HEK293 (cell line): Measurements from ENCODE around the gene NDRG3.

Experiments
- CTCF ChIA-PET: fragments of 350-600 bp; formaldehyde crosslinking; extraction: SDS; loops from one replicate; lab custom pipeline; 2021; ENCODE audit warnings: antibody characterized with exemption; lab: Yijun Ruan, JAX
- POLR2A ChIA-PET: fragments of 300-600 bp; formaldehyde crosslinking; extraction: SDS; loops from one replicate; lab custom pipeline; 2020; ENCODE audit warnings: antibody characterized with exemption, inconsistent platforms; lab: Yijun Ruan, JAX
- H3K27ac ChIP-seq: fragments of 200-500 bp; sonication (Bioruptor generic); 2 replicates; pipeline ENCODE4 v1.5.1; 2014; ENCODE audit warnings: low read depth, low read length, control low read depth, inconsistent platforms; ENCODE audit errors: extremely low read depth
- H3K36me3 ChIP-seq, 2 experiments: fragments of 200-500 bp in 1 of 2; sonication (Bioruptor generic) in 1 of 2; 1 replicate in 1 of 2; 2 replicates in 1 of 2; pipeline ENCODE4 v1.5.1; 2014 to 2017; ENCODE audit warnings: inconsistent platforms in 2 of 2, low read length in 2 of 2; ENCODE audit not compliant: control insufficient read depth in 2 of 2, insufficient read depth in 1 of 2
- H3K4me1 ChIP-seq: fragments of 200-500 bp; sonication (Bioruptor generic); 2 replicates; pipeline ENCODE4 v1.5.1; 2014; ENCODE audit warnings: mild to moderate bottlenecking, low read length, inconsistent platforms; ENCODE audit not compliant: control insufficient read depth, insufficient read depth
- H3K4me3 ChIP-seq: 2 replicates; pipeline ENCODE4 v1.5.1; 2011; ENCODE audit warnings: low read depth, mild to moderate bottlenecking, control low read depth, low read length, moderate library complexity
- H3K9me3 ChIP-seq: fragments of 200-500 bp; sonication (Bioruptor generic); 2 replicates; pipeline ENCODE4 v1.5.1; 2014; ENCODE audit warnings: low read depth, low read length, inconsistent platforms; ENCODE audit not compliant: control insufficient read depth, insufficient read depth
- KLF8 ChIP-seq: fragments of 450-650 bp; formaldehyde crosslinking; IDR thresholded peaks from 2 replicates; pipeline ENCODE4 v1.5.1; 2016; ENCODE audit warnings: missing biosample characterization, missing genetic modification characterization
- PBX3 ChIP-seq: sonication (generic); formaldehyde crosslinking; IDR thresholded peaks from 2 replicates; pipeline ENCODE4 v1.8.1; 2022; ENCODE audit warnings: mild to moderate bottlenecking, moderate library complexity, missing genetic modification reagents
- SCRT1 ChIP-seq: fragments of 450-650 bp; formaldehyde crosslinking; IDR thresholded peaks from 2 replicates; pipeline ENCODE4 v1.5.1; 2016; ENCODE audit warnings: missing biosample characterization, missing genetic modification characterization, borderline replicate concordance
- TCF7L2 ChIP-seq: IDR thresholded peaks from 2 replicates; pipeline ENCODE4 v1.6.1; 2011; ENCODE audit warnings: low read depth, mild to moderate bottlenecking, inconsistent platforms, low read length, moderate library complexity, borderline replicate concordance
- ZBTB6 ChIP-seq: fragments of 450-650 bp; formaldehyde crosslinking; IDR thresholded peaks from 2 replicates; pipeline ENCODE4 v1.5.1; 2017; ENCODE audit warnings: missing biosample characterization, missing genetic modification characterization
- ZFHX2 ChIP-seq: fragments of 450-650 bp; formaldehyde crosslinking; conservative IDR thresholded peaks from 2 replicates; pipeline ENCODE4 v1.5.1; 2016; ENCODE audit warnings: missing biosample characterization, missing genetic modification characterization
- ZNF10 ChIP-seq: fragments of 450-650 bp; formaldehyde crosslinking; IDR thresholded peaks from 2 replicates; pipeline ENCODE4 v1.5.1; 2017; ENCODE audit warnings: missing biosample characterization, missing genetic modification characterization
- ZNF112 ChIP-seq: fragments of 450-650 bp; formaldehyde crosslinking; IDR thresholded peaks from 2 replicates; pipeline ENCODE4 v1.5.0; 2017; ENCODE audit warnings: missing biosample characterization, missing genetic modification characterization
- ZNF114 ChIP-seq: fragments of 450-650 bp; formaldehyde crosslinking; IDR thresholded peaks from 2 replicates; pipeline ENCODE4 v1.5.0; 2017; ENCODE audit warnings: missing biosample characterization, missing genetic modification characterization
- ZNF174 ChIP-seq: fragments of 450-650 bp; formaldehyde crosslinking; IDR thresholded peaks from 2 replicates; pipeline ENCODE4 v1.5.0; 2017; ENCODE audit warnings: missing biosample characterization, mild to moderate bottlenecking, missing genetic modification characterization
- ZNF239 ChIP-seq: fragments of 450-650 bp; formaldehyde crosslinking; IDR thresholded peaks from 2 replicates; pipeline ENCODE4 v1.5.1; 2016; ENCODE audit warnings: missing biosample characterization, missing genetic modification characterization
- ZNF24 ChIP-seq: fragments of 450-650 bp; formaldehyde crosslinking; IDR thresholded peaks from 2 replicates; pipeline ENCODE4 v1.5.1; 2016; ENCODE audit warnings: missing biosample characterization, missing genetic modification characterization
- ZNF335 ChIP-seq: fragments of 450-650 bp; formaldehyde crosslinking; conservative IDR thresholded peaks from 2 replicates; pipeline ENCODE4 v1.5.1; 2016; ENCODE audit warnings: missing biosample characterization, missing genetic modification characterization
- ZNF423 ChIP-seq: fragments of 450-650 bp; formaldehyde crosslinking; IDR thresholded peaks from 2 replicates; pipeline ENCODE4 v1.5.1; 2016; ENCODE audit warnings: missing biosample characterization, missing genetic modification characterization
- ZNF549 ChIP-seq: fragments of 450-650 bp; IDR thresholded peaks from 2 replicates; pipeline ENCODE4 v1.5.1; 2018; ENCODE audit warnings: missing biosample characterization, missing genetic modification characterization, mild to moderate bottlenecking, inconsistent platforms, moderate library complexity
- ZNF664 ChIP-seq: fragments of 450-650 bp; formaldehyde crosslinking; IDR thresholded peaks from 2 replicates; pipeline ENCODE4 v1.5.1; 2016; ENCODE audit warnings: missing biosample characterization, missing genetic modification characterization
- ZNF776 ChIP-seq: fragments of 450-650 bp; formaldehyde crosslinking; IDR thresholded peaks from 2 replicates; pipeline ENCODE4 v1.5.0; 2017; ENCODE audit warnings: missing biosample characterization, missing genetic modification characterization, borderline replicate concordance

The NDRG3 gene

GRCh38 chr20:36623444-36623843, 122.4 kb downstream of the NDRG3 start:
- CTCF ChIA-PET: interaction anchor here (0.7 to 2.4 kb wide), 3 partner anchors 10 to 75 kb away, joined by 3 to 11 read pairs (median 3); no protein-coding TSS in a partner anchor
- H3K4me3 ChIP-seq: no peak overlapping the region

GRCh38 chr20:36620917-36621316, 125.0 kb downstream of the NDRG3 start:
- TF ChIP-seq ZNF335 (tag by site-specific recombination) (no peak), ZNF239 (tag by site-specific recombination) (no peak), SCRT1 (no peak), TCF7L2 (no peak), ZNF549 (tag by site-specific recombination) (no peak), ZNF174 (tag by site-specific recombination) (no peak), ZNF10 (tag by site-specific recombination) (no peak; the same call in 1 of the 2 replicates), KLF8 (no peak), ZNF423 (tag by site-specific recombination) (no peak), ZNF664 (tag by site-specific recombination) (no peak), PBX3 (CRISPR knock-in tag) (no peak)
- ChIA-PET POLR2A (no interaction called here), CTCF (interaction anchor here (1.3 kb wide), 1 partner anchor 8 kb away, joined by 5 read pairs; no protein-coding TSS in a partner anchor)
- no peak overlapping the region for H3K4me3 ChIP-seq
- H3K27ac ChIP-seq: no peak overlapping the region
- H3K36me3 ChIP-seq: no peaks in the 10 kb centered on the region; a peak in 1 of 3 replicates
- no peaks in the 10 kb centered on the region for H3K4me1 ChIP-seq
- no peaks in the 10 kb centered on the region for H3K9me3 ChIP-seq

More at GRCh38 chr20:36623444-36623843, 122.4 kb downstream of the NDRG3 start:
- POLR2A ChIA-PET: no interaction called here
- no peak for TF ChIP-seq ZBTB6 (tag by site-specific recombination)
- Histone ChIP-seq H3K4me1 (no peaks in the 10 kb centered on the region), H3K9me3 (no peaks in the 10 kb centered on the region), H3K36me3 (no peaks in the 10 kb centered on the region; a peak in 1 of 3 replicates), H3K27ac (no peak overlapping the region)

GRCh38 chr20:36614781-36615557, 130.9 kb downstream of the NDRG3 start:
- H3K4me3 ChIP-seq: no peak overlapping the region
- no peaks in the 10 kb centered on the region for H3K4me1 ChIP-seq
- POLR2A ChIA-PET: interaction anchor here (0.9 kb wide), 1 partner anchor 10 kb away, joined by 3 read pairs; the partner anchor contains the start of gene RAB5IF
- H3K9me3 ChIP-seq: no peaks in the 10 kb centered on the region
- no peak overlapping the region for H3K27ac ChIP-seq
- H3K36me3 ChIP-seq: peaks cover 16 to 57% of the 10 kb centered on the region in 2 experiments; a peak in 2 of 3 replicates
- TF ChIP-seq ZNF776 (tag by site-specific recombination): no peak
- no peak for TF ChIP-seq ZNF24 (tag by site-specific recombination)
- TF ChIP-seq ZNF112 (tag by site-specific recombination): no peak
- no peak for TF ChIP-seq ZNF114 (tag by site-specific recombination)
- TF ChIP-seq ZNF239 (tag by site-specific recombination): no peak
- TF ChIP-seq ZFHX2 (tag by site-specific recombination): no peak
- CTCF ChIA-PET: interaction anchor here (0.7 to 1.4 kb wide), 2 partner anchors 9 to 10 kb away, joined by 3 to 4 read pairs; partner anchors contain the start of gene RAB5IF
